Upper lobe of left lung (tissue), 4 donors: ENCODE measurements around the gene MCU.
"Not testable (repeated sequence)": the region's sequence is repeated elsewhere in the genome, so short reads cannot be mapped to it uniquely, and the experiment has no call there.

Experiments
- EP300 ChIP-seq, 4 donors: sonication (generic); formaldehyde crosslinking; IDR thresholded peaks; one replicate each; pipeline ENCODE4 v1.5.1; 2017; ENCODE audit warnings: antibody characterized with exemption in 4 of 4, control low read depth in 2 of 4
- POLR2A ChIP-seq, 4 donors: fragments of 450-650 bp; IDR thresholded peaks; one replicate each; pipeline ENCODE4 v1.5.1; 2016 to 2017; ENCODE audit warnings: antibody characterized with exemption in 4 of 4, mild to moderate bottlenecking in 2 of 4
- POLR2AphosphoS5 ChIP-seq, 2 donors: sonication (generic); formaldehyde crosslinking; IDR thresholded peaks; one replicate each; pipeline ENCODE4 v1.5.1; 2017; ENCODE audit warnings: antibody characterized with exemption in 2 of 2
- TF ChIP-seq, protein P1 (sequence below), 6 experiments: fragments of 450-650 bp in 4 of 6; fragments of 200-600 bp in 2 of 6; sonication (generic) in 2 of 6; IDR thresholded peaks; one replicate each; pipeline ENCODE4 v1.5.1; 2016 to 2019; ENCODE audit warnings: antibody characterized with exemption in 6 of 6

DNA sequence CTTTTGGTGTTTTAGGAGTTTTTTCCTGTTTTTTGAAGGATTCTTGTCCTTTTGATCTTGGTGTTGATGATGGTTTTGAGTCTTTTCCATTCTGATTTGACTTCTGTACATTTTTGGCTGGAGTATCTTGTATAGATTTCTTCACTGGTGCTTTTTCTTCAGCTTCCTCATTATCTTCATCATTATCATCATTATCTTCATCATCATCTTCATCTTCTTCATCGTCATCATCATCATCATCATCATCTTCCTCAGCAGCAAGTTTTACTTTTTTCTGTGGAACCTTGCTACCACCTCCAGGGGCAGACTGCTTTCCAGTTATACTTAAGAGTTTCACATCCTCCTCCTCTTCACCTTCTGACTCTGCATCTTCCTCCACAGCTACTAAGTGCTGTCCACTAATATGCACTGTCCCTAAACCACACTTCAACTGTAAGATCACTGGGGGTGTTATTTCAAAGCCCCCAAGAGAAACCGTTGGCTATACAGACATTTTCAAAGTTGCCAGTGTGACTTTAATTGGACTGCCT is 225.9 kb downstream of the MCU start:
- TF ChIP-seq, protein P1, sequence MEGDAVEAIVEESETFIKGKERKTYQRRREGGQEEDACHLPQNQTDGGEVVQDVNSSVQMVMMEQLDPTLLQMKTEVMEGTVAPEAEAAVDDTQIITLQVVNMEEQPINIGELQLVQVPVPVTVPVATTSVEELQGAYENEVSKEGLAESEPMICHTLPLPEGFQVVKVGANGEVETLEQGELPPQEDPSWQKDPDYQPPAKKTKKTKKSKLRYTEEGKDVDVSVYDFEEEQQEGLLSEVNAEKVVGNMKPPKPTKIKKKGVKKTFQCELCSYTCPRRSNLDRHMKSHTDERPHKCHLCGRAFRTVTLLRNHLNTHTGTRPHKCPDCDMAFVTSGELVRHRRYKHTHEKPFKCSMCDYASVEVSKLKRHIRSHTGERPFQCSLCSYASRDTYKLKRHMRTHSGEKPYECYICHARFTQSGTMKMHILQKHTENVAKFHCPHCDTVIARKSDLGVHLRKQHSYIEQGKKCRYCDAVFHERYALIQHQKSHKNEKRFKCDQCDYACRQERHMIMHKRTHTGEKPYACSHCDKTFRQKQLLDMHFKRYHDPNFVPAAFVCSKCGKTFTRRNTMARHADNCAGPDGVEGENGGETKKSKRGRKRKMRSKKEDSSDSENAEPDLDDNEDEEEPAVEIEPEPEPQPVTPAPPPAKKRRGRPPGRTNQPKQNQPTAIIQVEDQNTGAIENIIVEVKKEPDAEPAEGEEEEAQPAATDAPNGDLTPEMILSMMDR (IDR thresholded peaks at IDR 0.05), result not testable (repeated sequence)
- not testable (repeated sequence) for TF ChIP-seq POLR2A, POLR2AphosphoS5, EP300 (IDR thresholded peaks at IDR 0.05)
